ENCODE results near the gene BCAN.

Gene BCAN

DNA sequence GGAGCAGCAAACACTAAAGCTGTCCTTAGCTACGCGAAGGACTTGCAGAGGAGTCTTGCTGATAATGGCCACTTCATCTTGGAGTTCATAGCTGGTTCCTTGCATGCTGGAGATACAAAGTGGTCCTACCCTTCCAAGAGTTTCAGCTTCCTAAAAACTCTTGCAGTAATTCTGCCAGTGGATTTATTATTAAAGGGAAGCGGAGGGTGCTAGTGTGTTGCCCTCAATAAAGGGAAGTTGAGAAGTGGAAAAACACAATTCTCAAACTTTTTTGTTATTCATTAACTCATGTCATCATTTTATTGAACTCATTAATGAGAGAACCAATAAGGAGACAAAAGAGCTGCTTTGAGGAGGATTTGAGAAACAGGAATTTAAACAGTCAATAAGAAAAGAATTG lies 29.3 kb upstream of the BCAN start:
- TF ChIP-seq, protein P1, sequence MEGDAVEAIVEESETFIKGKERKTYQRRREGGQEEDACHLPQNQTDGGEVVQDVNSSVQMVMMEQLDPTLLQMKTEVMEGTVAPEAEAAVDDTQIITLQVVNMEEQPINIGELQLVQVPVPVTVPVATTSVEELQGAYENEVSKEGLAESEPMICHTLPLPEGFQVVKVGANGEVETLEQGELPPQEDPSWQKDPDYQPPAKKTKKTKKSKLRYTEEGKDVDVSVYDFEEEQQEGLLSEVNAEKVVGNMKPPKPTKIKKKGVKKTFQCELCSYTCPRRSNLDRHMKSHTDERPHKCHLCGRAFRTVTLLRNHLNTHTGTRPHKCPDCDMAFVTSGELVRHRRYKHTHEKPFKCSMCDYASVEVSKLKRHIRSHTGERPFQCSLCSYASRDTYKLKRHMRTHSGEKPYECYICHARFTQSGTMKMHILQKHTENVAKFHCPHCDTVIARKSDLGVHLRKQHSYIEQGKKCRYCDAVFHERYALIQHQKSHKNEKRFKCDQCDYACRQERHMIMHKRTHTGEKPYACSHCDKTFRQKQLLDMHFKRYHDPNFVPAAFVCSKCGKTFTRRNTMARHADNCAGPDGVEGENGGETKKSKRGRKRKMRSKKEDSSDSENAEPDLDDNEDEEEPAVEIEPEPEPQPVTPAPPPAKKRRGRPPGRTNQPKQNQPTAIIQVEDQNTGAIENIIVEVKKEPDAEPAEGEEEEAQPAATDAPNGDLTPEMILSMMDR (IDR thresholded peaks at IDR 0.05; ENCODE audit: insufficient read depth, low read length, poor library complexity, severe bottlenecking), result no peak
- no peak overlapping the region for H3K4me3 ChIP-seq (replicated peaks; ENCODE audit: low read depth, low read length)
- DNase-seq (ENCODE audit: extremely low read depth, insufficient read length), result no peak
- no peaks in the 10 kb centered on the region; the same call in 1 of the 2 replicates for H3K27me3 ChIP-seq (replicated peaks; ENCODE audit: control insufficient read depth, insufficient read depth, low read length)
- no peaks in the 10 kb centered on the region for H3K36me3 ChIP-seq (ENCODE audit: control insufficient read depth, insufficient read depth, low read length)

- TF ChIP-seq, protein P1 (IDR thresholded peaks at IDR 0.05; ENCODE audit: insufficient read depth, low read length, poor library complexity, severe bottlenecking), result no peak
- Histone ChIP-seq H3K4me3 (replicated peaks; ENCODE audit: low read depth, low read length) (no peak overlapping the region), H3K36me3 (ENCODE audit: control insufficient read depth, insufficient read depth, low read length) (no peaks in the 10 kb centered on the region), H3K27me3 (replicated peaks; ENCODE audit: control insufficient read depth, insufficient read depth, low read length) (no peaks in the 10 kb centered on the region; the same call in 1 of the 2 replicates)
- no peak for DNase-seq (ENCODE audit: extremely low read depth, insufficient read length)
Observed at GRCh38 chr1:156615946-156616345, 26.0 kb upstream of the BCAN start.

- H3K4me3 ChIP-seq (replicated peaks; ENCODE audit: low read depth, low read length), result no peak overlapping the region
- no peaks in the 10 kb centered on the region for H3K36me3 ChIP-seq (ENCODE audit: control insufficient read depth, insufficient read depth, low read length)
- no peaks in the 10 kb centered on the region; the same call in 1 of the 2 replicates for H3K27me3 ChIP-seq (replicated peaks; ENCODE audit: control insufficient read depth, insufficient read depth, low read length)
- TF ChIP-seq, protein P1 (IDR thresholded peaks at IDR 0.05; ENCODE audit: insufficient read depth, low read length, poor library complexity, severe bottlenecking), result no peak
- DNase-seq (ENCODE audit: extremely low read depth, insufficient read length), result no peak
Observed at GRCh38 chr1:156616463-156616862, 25.5 kb upstream of the BCAN start.

- TF ChIP-seq, protein P1 (IDR thresholded peaks at IDR 0.05; ENCODE audit: insufficient read depth, low read length, poor library complexity, severe bottlenecking), result peak; percentile 71
- H3K4me3 ChIP-seq (replicated peaks; ENCODE audit: low read depth, low read length), result no peak within 1 kb of the TSS
- H3K27me3 ChIP-seq (replicated peaks; ENCODE audit: control insufficient read depth, insufficient read depth, low read length), result peaks cover 2% of the 10 kb centered on the region
- no peaks in the 10 kb centered on the region for H3K36me3 ChIP-seq (ENCODE audit: control insufficient read depth, insufficient read depth, low read length)
- DNase-seq (ENCODE audit: extremely low read depth, insufficient read length), result no peak
Observed at GRCh38 chr1:156618853-156619581, 22.9 kb upstream of the BCAN start, which contains the start of gene HAPLN2. Gene HAPLN2 (plus strand): TSS chr1:156619415. CDS start chr1:156623491, 4,076 bp downstream.

GRCh38 chr1:156619582-156619955 lies 22.3 kb upstream of the BCAN start:
- DNase-seq (ENCODE audit: extremely low read depth, insufficient read length), result no peak
- Histone ChIP-seq H3K36me3 (ENCODE audit: control insufficient read depth, insufficient read depth, low read length) (no peaks in the 10 kb centered on the region), H3K4me3 (replicated peaks; ENCODE audit: low read depth, low read length) (no peak overlapping the region), H3K27me3 (replicated peaks; ENCODE audit: control insufficient read depth, insufficient read depth, low read length) (peaks cover 2% of the 10 kb centered on the region)
- TF ChIP-seq, protein P1 (IDR thresholded peaks at IDR 0.05; ENCODE audit: insufficient read depth, low read length, poor library complexity, severe bottlenecking), result no peak

Measured in GM06990 (cell line).